Neural crest cell (in vitro differentiated cells): ENCODE results near the gene CHMP1B. TPM values are rescaled to one million over a fixed set of nuclear protein-coding genes. Genes with fewer than 3 reads are reported as not detected.

Source experiments
- DNase-seq: peaks from one replicate; pipeline ENCODE4 v3.0.0; 2021; ENCODE audit warnings: low read depth, mixed read lengths, low spot score
- H3K27ac Mint-ChIP-seq: one replicate; pipeline ENCODE4 v1.8.0; 2021; ENCODE audit warnings: mild to moderate bottlenecking, mixed read lengths; ENCODE audit not compliant: unreplicated experiment
- H3K27me3 Mint-ChIP-seq: 2 replicates; pipeline ENCODE4 v1.8.0; 2021; ENCODE audit warnings: low read depth, mild to moderate bottlenecking, mixed read lengths
- H3K36me3 Mint-ChIP-seq: 2 replicates; pipeline ENCODE4 v1.8.0; 2021; ENCODE audit warnings: low read depth, mild to moderate bottlenecking, mixed read lengths
- H3K4me1 Mint-ChIP-seq: 2 replicates; pipeline ENCODE4 v1.8.0; 2021; ENCODE audit warnings: mixed read lengths
- H3K4me3 Mint-ChIP-seq: one replicate; pipeline ENCODE4 v1.8.0; 2021; ENCODE audit warnings: mild to moderate bottlenecking, mixed read lengths
- H3K9me3 Mint-ChIP-seq: 2 replicates; pipeline ENCODE4 v1.8.0; 2021; ENCODE audit warnings: mixed read lengths
- total RNA-seq: library from RNA; stranded (reverse); gene quantifications from 2 replicates; pipeline ENCODE4 v1.2.1, GENCODE V29; 2021
- TF ChIP-seq, protein P1 (sequence below): fragments of 200-600 bp; sonication (generic); conservative IDR thresholded peaks from 2 replicates; pipeline ENCODE4 v1.5.0; 2021; ENCODE audit warnings: antibody characterized with exemption, mild to moderate bottlenecking

CHMP1B gene
- total RNA-seq, 1 donor from 2014 or later, result 23.7 TPM

DNA sequence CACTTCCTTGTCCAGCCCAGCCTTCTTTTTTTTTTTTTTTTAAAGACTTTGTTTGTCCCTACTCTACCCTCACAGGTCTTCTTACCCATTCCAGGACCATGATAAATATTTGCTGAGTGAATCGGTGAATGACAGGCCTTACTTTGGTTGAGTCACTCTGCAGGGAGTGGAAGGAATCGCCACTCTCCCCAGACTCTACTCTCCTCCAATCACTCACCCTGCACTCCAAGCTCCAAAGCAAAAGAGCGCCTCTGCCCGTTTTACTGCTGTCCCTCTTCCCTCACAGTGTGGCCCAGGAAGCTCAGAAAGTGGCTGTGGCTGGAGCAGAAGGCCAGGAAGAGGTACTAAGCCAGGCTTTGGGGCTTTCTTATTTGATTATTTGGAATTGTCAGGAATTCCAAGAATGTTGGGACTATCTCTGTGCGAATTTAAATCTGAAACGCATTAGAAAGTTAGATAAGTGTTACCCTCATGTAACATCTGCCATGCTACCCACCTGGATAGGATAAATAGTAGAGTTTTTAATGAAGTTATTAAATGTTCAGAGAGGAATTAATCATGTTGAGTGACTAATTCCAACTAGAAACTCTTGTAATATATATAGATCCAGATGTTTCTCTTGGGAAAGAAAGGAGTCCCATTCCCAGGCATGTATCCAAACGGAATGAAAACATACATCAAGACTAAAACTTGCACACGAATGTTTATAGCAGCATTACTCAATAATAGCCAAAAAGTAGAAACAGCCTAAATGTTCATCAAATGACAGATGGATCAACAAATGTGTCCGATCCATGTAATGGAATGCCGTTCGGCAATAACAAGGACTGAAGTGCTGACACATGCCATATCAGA is 43.0 kb upstream of the CHMP1B start:
- Mint-ChIP-seq H3K27ac (no peak overlapping the region), H3K4me1 (no peaks in the 10 kb centered on the region), H3K4me3 (no peak overlapping the region), H3K9me3 (no peaks in the 10 kb centered on the region), H3K36me3 (no peaks in the 10 kb centered on the region), H3K27me3 (no peaks in the 10 kb centered on the region)
- TF ChIP-seq, protein P1, sequence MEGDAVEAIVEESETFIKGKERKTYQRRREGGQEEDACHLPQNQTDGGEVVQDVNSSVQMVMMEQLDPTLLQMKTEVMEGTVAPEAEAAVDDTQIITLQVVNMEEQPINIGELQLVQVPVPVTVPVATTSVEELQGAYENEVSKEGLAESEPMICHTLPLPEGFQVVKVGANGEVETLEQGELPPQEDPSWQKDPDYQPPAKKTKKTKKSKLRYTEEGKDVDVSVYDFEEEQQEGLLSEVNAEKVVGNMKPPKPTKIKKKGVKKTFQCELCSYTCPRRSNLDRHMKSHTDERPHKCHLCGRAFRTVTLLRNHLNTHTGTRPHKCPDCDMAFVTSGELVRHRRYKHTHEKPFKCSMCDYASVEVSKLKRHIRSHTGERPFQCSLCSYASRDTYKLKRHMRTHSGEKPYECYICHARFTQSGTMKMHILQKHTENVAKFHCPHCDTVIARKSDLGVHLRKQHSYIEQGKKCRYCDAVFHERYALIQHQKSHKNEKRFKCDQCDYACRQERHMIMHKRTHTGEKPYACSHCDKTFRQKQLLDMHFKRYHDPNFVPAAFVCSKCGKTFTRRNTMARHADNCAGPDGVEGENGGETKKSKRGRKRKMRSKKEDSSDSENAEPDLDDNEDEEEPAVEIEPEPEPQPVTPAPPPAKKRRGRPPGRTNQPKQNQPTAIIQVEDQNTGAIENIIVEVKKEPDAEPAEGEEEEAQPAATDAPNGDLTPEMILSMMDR, result no peak
- no peak for DNase-seq

DNA sequence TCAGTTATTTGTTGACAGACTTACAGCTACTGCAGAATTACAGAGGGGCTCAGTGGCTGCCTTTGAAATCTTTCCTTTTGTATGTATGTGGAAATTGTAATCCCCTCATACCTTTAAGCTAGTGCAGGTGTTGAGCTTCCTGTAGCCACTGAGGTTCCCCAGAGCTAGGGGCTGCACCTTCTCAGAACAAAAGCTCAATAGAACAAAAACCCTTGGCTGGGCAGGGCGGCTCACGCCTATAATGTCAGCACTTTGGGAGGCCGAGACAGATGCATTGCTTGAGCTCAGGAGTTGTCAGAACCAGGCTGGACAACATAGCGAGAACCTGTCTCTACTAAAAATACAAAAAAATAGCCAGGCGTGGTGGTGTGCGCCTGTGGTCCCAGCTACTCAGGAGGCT is 41.3 kb upstream of the CHMP1B start:
- Mint-ChIP-seq H3K27me3 (no peaks in the 10 kb centered on the region), H3K9me3 (no peaks in the 10 kb centered on the region), H3K36me3 (no peaks in the 10 kb centered on the region), H3K27ac (no peak overlapping the region), H3K4me1 (no peaks in the 10 kb centered on the region), H3K4me3 (no peak overlapping the region)
- no peak for DNase-seq
- TF ChIP-seq, protein P1, result no peak

DNA sequence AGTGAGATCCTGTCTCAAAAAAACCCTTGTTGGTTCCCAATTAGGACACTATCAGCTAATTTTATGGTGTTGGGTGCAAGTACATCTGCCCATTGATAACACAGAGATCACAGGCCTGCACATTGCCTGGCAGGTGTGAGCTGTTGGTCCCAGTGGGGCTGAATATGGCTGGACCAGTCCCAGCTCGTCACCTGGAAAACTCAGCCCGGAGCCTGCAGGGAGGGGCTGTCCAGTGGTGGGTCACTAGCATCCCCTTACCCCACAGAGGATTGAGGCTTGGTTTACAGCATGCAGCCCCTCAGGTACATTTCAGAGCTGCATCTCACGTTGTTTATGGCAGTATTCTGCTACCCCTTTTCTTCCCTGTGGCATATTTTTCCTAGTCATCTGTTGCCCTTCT is 40.8 kb upstream of the CHMP1B start:
- H3K27ac Mint-ChIP-seq, result no peak overlapping the region
- no peaks in the 10 kb centered on the region for H3K36me3 Mint-ChIP-seq
- H3K27me3 Mint-ChIP-seq, result no peaks in the 10 kb centered on the region
- no peaks in the 10 kb centered on the region for H3K4me1 Mint-ChIP-seq
- DNase-seq, result no peak
- TF ChIP-seq, protein P1, result no peak
- no peaks in the 10 kb centered on the region for H3K9me3 Mint-ChIP-seq
- H3K4me3 Mint-ChIP-seq, result no peak overlapping the region

DNA sequence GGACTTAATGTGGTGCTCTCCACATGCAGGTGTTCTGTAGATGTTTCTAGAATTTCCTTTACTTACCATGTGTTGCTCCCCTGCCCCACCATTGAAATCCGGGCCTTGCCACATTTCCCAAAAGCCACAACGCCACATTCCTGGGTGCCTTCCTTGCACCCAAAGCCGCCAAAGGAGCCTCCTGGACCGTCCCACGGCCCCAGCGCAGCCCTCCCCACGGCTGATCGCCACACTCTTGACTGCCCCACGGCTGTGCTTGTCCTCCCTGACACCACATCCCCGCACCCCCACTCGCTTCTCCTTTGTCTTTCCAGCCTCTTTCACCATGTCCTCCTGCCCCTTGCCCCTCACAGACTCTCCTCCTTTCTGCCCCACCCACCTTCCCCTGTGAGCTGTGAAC is 40.2 kb upstream of the CHMP1B start:
- Mint-ChIP-seq H3K36me3 (no peaks in the 10 kb centered on the region), H3K27ac (no peak overlapping the region), H3K4me1 (no peaks in the 10 kb centered on the region), H3K9me3 (no peaks in the 10 kb centered on the region), H3K4me3 (no peak overlapping the region), H3K27me3 (no peaks in the 10 kb centered on the region)
- TF ChIP-seq, protein P1, result no peak
- no peak for DNase-seq

DNA sequence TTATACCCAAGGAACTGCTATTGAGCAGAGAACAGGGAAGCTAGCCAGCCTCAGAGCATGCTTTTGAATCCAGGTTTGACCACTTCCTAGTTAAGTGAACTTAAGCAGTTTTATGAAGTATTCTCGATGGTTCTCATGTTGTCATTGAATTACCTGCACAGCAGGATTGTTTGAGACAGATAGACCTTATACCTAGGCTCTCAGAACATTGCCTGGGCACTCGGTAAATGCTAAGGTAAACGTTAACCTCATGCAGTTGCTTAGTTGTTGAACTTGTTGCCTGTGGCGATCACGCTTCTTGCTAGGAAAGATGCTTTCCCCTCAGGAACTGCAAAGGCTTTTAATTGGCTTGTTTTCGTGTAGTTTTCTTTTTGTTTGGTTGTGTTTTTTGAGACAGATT is 34.0 kb upstream of the CHMP1B start:
- H3K27ac Mint-ChIP-seq, result no peak overlapping the region
- no peak for DNase-seq
- TF ChIP-seq, protein P1, result no peak
- H3K27me3 Mint-ChIP-seq, result no peaks in the 10 kb centered on the region
- H3K9me3 Mint-ChIP-seq, result no peaks in the 10 kb centered on the region
- H3K4me1 Mint-ChIP-seq, result no peaks in the 10 kb centered on the region
- H3K36me3 Mint-ChIP-seq, result no peaks in the 10 kb centered on the region
- no peak overlapping the region for H3K4me3 Mint-ChIP-seq
